CD1c-positive myeloid dendritic cell (primary cell): ENCODE measurements around the gene RFXAP.
"Not testable (repeated sequence)": the region's sequence is repeated elsewhere in the genome, so short reads cannot be mapped to it uniquely, and the experiment has no call there.

Experiments used
- DNase-seq: peaks from one replicate; pipeline ENCODE4 v3.0.0-alpha.2; 2016; ENCODE audit errors: extremely low spot score

The RFXAP gene, protein sequence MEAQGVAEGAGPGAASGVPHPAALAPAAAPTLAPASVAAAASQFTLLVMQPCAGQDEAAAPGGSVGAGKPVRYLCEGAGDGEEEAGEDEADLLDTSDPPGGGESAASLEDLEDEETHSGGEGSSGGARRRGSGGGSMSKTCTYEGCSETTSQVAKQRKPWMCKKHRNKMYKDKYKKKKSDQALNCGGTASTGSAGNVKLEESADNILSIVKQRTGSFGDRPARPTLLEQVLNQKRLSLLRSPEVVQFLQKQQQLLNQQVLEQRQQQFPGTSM

GRCh38 chr13:36818804-36819738, at the start of gene RFXAP:
Gene RFXAP (plus strand): TSS chr13:36819222. CDS start chr13:36819358, 136 bp downstream.
- DNase-seq, result peak; percentile 96

- no peak for DNase-seq
Measured at GRCh38 chr13:36769545-36769944, 49.5 kb upstream of the RFXAP start.

DNA sequence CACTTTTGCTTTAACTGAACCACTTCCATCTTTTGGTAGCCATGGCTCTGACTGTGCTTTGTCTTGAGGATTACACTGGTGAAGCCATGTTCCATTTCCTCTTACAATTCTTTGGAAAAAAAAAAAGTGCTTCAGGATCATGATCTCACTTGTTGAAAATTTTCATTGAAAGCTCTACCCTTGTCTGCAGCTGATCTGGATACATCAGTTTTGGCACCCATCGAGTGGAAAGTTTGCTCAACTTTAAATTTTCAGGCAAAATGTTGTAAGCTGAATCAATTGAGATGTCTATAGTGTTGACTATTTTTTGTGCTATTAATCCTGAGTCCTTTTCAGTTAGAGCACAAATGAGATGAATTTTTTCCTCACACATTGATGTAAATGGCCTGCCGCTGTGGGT, 48.3 kb upstream of the RFXAP start:
- DNase-seq, result peak; percentile 16

DNA sequence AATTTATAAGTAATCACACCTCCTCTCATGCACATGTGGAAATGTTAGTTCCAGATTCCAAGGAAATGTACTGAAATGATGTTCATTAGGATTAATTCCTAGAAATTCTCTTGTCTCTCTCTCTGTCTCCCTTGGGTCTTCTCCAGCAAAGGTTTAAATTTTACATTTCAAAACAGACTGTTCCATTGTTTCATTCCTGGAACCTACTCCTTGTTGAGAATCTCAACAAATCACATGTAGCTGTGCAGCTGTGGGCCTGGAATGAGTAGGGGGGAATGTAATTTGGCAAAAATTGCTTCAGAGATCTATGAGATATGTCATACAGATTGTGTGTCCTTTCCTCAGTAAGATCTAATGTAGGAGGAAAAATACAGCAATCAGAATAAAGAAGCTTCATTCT, 46.2 kb upstream of the RFXAP start:
- DNase-seq, result no peak

- no peak for DNase-seq
Measured at GRCh38 chr13:36774931-36775330, 44.1 kb upstream of the RFXAP start.

GRCh38 chr13:36776175-36776574, 42.8 kb upstream of the RFXAP start:
- DNase-seq, result no peak

DNA sequence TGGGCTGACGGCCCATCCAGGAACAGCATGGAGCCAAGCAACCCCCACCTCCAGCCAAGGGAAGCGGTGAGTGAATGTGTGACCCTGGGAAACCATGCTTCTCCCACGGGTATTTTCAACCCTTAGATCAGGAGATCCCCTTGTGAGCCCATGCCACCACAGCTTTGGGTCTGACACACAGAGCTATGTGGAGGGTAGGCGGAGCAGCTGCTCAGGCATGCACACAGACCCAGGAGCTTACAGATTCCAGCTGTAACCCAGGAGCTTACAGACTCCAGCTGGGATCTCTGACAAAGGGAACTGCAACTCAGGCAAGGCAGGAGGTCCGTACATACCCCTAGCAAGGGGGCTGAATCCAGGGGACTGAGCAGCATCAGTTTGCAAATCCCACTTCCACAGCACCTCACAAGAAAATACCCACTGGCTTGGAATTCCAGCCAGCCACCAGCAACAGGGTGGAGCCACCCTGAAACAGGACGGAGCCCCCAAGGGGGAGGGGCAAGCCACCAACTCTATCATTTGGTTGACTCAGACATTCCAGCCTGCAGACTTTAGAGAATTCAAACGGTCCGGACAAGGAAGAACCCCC, 40.8 kb upstream of the RFXAP start:
- no peak for DNase-seq

DNA sequence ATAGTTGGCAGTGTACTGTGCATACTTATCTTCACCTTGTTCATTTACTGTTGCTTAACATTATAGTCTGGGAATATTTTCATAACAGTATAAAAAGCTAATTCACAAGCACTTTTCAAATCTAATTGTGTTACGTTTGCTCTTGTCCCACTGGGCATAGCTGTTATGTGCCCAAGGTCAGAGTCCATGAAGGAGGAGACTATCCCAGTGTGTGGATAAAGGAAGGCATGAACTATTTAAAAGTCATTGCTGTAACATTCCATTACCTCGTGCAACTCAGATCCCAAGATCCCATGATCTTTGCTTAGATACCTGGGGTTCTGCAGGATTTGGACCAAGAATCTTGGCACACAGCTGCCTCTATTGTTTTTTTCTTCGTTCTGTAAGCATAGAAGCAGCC, 35.1 kb upstream of the RFXAP start:
- no peak for DNase-seq

DNA sequence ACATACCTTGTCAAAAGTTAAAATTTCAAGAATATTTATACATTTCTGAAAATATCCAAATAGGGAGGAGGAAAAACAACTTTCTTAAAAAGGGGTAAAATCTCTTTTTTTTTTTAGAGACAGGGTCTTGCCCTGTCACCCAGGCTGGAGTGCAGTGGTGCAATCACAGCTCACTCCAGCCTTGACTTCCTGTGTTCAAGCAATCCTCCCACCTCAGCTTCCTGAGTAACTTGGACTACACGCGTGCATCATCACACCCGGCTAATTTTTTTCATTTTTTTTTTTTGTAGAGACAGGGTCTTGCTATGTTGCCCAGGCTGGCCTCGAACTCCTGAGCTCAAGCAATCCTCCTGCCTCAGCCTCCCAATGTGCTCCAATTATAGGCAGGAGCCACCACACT, 32.8 kb upstream of the RFXAP start:
- not testable (repeated sequence) for DNase-seq

- DNase-seq, result no peak
Measured at GRCh38 chr13:36787181-36787580, 31.8 kb upstream of the RFXAP start.

- no peak for DNase-seq
Measured at GRCh38 chr13:36788276-36788675, 30.7 kb upstream of the RFXAP start.

DNA sequence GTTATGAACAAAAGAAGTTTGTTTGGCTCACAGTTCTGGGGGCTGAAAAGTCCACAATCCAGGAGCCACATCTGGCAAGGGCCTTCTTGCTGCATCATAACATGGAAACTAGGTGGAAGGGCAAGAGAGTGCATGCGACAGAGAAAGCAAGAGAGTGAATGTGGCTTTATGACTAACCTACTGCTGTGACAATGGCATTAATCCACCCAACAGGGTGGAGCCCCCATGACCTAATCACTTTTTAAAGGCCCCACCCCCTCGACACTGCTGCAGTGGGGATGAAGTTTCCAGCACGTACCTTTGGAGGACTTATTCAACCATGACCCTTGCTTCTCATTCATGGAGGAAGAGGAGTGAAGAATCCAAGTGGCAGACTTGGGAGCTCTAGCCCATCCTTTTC, 30.0 kb upstream of the RFXAP start:
- DNase-seq, result no peak

DNA sequence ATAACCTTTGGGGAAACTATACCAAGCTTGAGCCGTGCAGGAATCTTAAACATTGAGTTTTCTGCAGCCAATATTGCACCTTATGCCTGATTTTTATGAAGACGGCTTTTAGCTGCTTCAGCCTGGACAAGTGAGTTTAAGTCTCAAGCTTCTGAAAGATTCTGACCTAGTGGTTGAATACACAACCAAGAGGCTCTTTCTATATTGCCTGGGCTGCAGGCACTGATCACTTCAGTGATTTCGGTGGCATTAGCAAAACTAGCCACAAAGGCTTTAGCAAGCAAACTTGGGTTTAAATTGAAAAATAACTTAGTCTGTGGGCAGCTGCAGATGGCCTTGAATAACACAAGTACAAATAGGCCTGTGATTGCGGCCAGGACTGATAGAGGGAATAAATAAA, 29.3 kb upstream of the RFXAP start:
- no peak for DNase-seq

GRCh38 chr13:36794706-36795105, 24.3 kb upstream of the RFXAP start:
- no peak for DNase-seq

DNA sequence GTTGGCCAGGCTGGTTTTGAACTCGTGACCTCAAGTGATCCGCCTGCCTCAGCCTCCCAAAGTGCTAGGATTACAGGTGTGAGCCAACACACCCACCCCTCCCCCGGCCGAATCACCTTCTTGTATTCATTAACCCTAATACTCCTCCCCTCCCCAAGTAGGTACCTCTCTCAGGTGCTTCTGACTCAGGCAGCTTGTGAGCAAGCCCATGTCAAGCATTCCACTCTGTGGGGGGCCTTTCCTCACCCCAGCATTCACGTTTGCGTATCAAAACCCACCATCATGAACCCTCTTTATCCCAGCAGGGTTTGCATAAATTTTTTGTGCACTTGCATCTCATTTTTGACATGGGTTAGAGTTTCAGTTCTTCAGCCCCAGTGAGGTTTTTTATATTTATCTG, 23.6 kb upstream of the RFXAP start:
- no peak for DNase-seq

- no peak for DNase-seq
Measured at GRCh38 chr13:36796052-36796451, 23.0 kb upstream of the RFXAP start.

- no peak for DNase-seq
Measured at GRCh38 chr13:36801035-36801434, 18.0 kb upstream of the RFXAP start.

DNA sequence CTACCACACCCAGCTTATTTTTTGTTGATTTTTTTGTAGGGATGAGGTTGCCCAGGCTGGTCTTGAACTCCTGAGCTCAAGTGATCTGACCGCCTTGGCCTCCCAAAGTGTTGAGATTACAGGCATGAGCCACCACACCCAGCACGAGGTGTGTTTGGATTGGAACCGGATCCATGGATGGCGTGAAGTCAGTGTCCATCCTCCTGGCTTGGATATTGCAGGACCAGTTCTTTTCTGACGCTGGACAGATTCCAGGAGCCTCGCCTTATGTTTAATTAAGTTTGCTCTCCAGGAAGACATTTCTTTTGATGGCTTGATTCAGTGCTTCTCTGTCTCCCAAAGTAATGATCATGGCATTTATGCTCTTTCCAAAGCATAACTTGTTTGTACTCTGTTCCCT, 14.4 kb upstream of the RFXAP start:
- no peak for DNase-seq

GRCh38 chr13:36806102-36806501, 12.9 kb upstream of the RFXAP start:
- peak; percentile 42 for DNase-seq

DNA sequence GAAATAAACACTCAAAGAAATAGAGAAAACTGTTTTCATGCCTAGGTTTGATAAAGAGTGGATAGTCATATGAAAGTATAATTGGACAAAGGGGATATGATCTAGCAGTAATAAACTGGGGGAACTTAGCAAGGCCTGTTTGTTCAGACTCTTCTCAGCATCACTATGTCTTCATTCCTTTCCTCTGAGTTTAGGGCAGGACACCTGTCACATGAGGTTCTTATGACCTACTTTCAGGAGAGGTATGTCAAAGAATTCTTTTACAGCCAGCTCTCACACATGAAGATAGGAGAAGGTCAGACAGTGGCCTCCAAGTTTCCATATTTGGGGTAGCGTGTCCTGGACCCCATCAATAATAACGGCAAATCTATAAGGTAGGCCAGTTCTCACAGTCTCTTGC, 11.4 kb upstream of the RFXAP start:
- DNase-seq, result no peak

DNA sequence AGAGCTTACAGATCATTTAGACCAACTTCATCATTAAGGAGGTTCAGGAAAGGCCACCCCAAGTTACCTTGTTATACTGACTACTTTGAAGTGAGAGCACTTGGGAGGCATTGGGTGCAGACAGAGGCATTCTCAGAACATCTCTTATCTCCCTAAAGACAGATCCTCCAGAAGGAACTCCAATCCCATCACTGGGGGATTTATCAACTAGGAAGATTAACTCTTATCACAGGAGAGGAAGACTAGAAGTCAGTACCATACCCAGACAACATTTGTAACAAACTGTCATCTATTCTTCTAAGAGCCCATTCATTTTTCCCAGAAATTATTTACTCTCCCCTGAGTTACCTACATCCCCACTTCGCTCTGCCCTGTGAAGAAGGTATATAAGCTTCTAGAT, 5.8 kb upstream of the RFXAP start:
- DNase-seq, result no peak

DNA sequence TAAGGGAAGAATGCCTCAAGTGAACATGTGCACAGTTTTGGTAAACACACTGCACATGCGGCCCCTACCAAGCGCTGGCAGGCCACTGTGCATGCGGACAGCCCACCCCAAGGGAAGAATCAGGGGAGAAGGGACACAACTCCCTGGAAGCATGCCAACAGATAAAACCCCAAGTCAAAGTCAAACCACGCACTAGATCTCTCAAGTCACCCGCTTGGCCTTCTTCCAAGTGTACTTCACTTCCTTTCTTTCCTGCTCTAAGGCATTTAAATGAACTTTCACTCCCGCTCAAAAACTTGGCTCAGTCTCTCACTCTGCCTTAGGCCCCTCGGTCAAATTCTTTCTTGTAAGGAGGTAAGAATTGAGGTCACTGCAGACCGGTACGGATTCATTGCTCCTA, 4.6 kb upstream of the RFXAP start:
- DNase-seq, result peak; percentile 34

- DNase-seq, result peak; percentile 10
Measured at GRCh38 chr13:36815062-36815461, 4.0 kb upstream of the RFXAP start.
